GM21526 (cell line): Measurements from ENCODE around the gene PDZD7.
"Not testable (repeated sequence)": the region's sequence is repeated elsewhere in the genome, so short reads cannot be mapped to it uniquely, and the experiment has no call there.

Source experiments
- ATAC-seq: cut with Tn5 transposase; IDR thresholded peaks from one replicate; pipeline ENCODE4 v1.9.1; 2021; ENCODE audit warnings: moderate library complexity; ENCODE audit not compliant: unreplicated experiment, low FRiP score

PDZD7 gene

DNA sequence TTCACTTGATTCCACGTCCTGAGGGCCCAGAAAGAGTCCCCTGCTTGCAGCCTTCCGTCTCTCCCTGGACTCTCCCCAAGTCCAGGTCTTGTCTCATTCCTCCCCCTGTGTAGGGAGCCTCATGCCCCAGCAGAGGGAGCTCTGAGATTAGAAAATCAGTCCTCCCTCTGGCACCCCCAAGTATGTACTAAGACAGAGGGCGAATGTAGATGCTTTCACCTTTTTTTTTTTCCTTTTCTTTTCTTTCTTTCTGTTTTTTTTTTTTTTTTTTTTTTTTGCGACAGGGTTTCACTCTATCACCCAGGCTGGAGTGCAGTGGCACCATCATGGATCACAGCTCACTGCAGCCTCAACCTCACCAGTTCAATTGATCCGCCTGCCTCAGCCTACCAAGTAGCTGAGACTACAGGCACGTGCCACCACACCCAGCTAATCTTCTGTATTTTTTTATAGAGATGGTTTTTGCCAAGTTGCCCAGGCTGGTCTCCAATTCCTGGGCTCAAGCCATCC, 10.4 kb upstream of the PDZD7 start:
- ATAC-seq: peak; percentile 60

DNA sequence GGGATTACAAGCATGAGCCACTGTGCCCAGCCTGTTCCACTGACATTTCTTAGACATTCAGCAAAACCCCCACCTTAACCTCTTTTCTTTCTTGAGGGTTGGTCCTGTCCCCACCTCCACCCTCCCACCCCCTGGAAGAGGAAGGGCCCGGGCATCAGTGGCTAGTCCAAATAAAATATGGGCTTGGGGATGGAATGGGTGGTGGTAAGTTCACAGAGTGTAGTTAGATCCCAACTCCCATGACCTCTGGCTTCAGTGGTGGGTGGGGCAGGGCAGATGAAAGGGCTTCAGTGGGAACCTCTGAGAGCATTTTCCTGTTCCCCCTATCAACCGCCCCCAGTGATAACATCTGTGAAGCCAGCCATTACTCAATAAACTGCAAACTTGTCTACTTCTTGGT, 9.9 kb upstream of the PDZD7 start:
- ATAC-seq: no peak

DNA sequence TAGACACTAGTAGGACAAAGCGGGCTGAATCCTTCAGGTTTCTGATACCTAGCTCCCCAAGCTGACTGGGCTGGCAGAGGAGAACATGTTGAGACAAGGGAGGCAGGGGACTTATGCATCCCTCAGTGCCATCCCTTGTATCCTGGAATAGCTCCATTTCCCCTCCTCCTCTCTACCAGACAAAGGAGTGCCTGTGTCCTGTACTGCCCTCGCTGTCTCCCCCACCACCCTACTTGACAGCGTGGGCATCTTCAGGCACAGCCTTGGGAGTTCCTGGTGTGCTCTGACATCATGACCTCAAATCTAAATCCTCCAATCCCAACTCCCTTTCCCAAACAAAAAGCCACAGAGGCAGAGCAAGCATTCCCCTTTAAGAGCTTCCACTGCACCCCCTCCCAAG, 9.1 kb upstream of the PDZD7 start:
- ATAC-seq: no peak

DNA sequence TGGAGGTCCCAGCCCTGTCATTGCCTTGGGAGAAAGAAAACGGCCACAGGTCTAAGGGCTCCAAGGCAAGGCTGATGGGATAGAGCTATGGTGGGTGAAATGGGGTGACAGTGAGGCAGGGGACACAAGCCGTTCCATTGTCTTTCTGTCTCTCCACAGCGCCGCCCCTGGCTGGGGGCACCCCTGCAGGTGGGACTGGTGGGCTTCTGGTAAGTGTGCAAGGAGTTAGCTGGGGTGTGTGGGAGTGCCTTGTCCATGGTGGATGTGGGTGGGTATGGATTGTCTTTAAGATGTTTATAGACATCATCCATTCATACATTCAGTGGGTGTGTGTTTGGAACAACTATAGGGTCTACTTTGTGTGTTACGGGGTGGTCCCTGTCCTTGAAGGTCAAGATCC, 7.6 kb upstream of the PDZD7 start:
- no peak for ATAC-seq

DNA sequence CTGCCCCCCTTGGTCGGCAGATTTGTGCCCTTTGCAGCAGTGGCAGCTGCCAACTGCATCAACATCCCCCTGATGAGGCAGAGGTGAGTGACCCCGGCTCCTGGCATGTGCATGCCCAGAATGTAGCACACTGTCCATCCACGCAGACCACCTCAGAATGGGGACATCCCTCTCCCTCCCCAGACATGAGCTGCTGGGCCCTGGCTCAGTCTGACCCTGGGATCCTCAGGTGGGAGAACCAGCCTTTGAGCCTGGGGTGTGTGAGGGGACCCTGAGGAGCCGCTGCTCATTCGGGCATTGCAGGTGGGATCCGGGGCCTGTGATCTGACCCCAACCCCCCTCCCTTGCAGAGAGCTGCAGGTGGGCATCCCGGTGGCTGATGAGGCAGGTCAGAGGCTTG, 5.8 kb upstream of the PDZD7 start:
- ATAC-seq: no peak

DNA sequence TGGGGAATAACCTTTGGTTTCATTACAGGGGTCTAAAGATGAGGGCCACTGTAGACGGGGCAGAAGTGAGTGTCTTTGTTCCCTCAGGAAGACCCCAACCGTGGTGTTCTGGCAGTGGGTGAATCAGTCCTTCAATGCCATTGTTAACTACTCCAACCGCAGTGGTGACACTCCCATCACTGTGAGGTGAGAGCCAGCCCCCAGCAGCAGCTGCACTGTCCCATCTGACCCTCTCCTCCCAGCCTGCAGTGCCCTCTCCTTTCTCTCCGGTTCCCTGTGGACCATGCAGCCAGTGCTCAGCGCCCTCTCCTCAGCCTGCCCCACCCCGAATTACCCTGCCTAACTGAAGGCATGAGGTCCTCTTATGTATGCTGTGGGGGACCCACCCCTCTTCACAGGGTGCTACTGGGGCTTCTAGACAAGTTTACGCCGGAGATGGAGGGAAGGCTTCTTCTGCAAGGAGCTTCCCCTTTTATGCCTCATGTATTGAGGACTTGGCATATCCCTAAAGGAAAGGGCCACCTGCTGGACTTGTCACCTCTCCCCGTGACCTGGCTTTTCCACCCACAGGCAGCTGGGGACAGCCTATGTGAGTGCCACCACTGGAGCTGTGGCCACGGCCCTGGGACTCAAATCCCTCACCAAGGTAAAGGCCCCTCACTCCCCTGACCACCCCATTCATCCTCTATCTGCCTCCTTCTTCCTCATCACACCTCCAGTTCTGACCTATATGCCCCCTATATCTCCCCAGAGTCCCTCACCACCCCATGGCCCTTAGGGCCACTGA, 5.2 kb upstream of the PDZD7 start:
- no peak for ATAC-seq

DNA sequence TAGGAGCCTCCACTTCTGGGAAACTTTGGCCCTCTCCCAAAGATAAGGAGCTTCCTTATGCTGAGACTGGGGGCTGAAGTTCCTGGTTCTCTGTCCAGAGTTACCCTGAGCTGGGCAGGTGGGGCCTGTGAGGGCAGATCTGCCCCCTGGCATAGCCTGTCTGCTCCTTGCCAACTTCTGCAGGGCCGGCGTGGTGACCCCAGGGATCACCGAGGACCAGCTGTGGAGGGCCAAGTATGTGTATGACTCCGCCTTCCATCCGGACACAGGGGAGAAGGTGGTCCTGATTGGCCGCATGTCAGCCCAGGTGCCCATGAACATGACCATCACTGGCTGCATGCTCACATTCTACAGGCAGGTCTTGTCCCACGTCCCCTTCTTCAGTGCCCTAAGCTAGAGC, 4.4 kb upstream of the PDZD7 start:
- ATAC-seq: no peak

DNA sequence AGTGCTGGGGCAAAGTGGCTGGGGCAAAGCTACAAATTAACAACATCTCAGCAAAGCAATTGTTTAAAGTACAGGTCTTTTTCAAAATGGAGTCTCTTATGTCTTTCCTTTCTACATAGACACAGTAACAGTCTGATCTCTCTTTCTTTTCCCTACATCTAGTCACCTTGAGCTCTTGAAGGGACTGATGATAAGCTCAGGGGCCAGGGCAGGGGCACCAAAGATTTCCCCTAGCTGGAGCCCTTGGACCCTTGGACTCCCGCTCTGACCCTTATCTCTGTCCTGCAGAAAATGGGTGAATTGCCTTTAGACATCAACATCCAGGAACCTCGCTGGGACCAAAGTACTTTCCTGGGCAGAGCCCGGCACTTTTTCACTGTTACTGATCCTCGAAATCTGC, 3.5 kb upstream of the PDZD7 start:
- ATAC-seq: not testable (repeated sequence)

DNA sequence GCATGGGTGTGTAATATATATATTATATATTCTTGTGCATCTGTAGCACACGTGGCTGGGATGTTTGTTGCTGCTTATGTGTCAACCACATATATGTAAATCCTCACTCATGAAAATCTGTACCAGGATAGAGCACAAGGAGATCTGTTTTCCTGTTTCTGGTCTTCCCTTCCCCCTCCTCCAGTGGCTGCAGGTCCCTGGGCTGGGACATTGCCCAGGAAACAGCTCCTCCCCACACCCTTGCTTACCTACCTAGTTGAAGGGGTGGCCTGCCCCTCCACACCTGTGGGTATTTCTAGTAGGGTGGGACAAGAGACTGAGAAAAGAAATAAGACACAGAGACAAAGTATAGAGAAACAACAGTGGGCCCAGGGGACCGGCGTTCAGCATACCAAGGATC, 2.3 kb upstream of the PDZD7 start:
- no peak for ATAC-seq

DNA sequence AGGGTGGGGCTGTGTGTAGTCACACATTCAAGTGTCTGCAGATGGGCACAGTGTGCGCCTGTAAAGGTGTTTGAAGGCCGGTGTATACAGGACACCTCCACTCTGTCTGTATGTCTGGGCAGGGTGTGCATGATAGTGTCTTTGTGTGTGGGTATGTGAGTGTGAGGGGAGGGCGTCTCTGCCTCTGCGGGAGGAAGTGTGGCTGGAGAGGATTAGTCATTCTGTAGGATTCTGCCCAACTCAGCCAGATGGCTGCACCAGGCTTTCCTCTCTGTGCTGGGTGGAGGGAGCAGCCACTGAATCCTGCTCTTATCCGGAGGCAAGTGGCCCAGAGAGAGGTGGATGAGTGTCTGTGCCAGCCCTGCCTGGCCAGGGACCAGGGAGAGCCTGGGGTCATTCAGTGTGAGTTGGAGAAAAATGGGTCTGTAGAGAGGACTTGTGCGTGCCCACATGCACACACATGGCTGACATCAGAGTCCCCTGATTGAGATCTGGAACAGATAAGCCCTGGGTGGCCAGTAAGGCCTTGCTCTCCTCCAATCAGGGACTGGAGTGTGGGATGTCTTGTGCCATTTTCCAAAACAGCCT, 1.8 kb upstream of the PDZD7 start:
- ATAC-seq: no peak

DNA sequence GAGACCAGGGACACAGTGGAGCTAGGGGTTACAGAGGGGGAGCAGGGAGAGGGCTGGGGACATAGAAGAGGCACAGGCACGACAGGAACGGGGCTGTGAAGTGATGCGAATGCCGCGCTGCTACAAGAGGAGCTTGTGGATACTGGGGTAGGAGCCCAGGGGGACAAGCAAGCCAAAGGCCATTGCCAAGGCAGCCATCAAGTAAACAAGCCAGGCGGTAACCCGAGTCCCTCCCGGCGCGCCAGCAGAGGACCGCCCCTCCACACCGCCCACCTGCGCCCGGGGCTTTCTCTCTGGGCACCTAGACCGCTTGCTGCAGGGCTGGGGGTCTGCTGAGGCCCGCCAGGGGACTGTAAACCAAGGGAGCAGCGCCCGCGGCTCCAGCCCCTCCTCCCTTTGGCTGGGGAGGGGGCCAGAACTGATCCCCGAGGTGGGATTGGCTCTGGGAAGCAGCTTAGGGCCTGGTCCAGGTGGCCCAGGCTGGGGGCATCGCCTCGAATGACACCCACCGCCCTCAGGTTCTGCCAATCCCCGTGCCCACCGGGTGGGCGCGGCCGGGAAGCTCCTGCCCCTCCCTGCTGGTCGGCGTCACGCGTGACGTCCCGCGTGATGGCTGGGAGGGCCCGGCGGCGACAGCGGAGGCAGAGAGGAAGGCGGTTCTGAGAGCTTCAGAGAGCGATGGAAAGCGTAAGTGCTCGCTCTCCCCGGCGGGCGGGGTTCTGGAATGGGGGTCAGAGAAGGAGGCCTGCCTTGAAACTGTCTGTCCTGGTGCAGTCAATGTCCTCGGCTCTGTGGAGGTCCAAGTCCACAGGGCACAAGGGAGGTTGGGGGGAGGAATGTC, 1.1 kb upstream of the PDZD7 start:
- no peak for ATAC-seq

DNA sequence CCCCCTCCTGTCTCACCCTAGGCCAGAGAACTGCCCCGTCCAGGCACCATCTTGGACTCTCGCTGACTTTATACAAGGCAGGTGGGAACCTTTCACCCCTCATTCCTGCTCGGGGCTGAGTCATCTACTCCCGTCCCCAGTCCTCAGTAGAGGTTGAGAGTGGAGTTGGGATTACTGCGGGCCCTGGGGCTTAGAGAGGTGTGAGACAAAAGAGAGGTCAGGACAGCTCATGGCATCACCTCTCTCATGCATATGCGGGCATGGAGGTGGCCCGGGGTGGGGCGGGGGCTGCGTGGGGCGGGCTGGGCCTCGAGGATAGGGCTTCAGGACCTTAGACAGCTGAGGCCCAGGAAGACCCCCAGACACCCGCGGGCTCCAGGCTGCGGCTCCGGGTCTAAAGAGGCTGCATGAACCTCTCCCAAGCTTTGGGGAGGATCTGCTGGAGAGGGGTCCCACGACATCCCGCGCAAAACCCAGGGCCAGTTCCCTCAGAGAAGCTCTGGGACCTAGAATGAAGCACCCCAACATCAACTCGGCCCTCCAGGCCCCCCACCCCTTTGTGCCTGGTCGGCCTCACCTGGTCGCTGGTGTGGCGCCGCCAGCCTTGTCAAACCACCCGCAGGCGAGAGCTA, 317 bp downstream of the PDZD7 start:
- ATAC-seq: no peak

DNA sequence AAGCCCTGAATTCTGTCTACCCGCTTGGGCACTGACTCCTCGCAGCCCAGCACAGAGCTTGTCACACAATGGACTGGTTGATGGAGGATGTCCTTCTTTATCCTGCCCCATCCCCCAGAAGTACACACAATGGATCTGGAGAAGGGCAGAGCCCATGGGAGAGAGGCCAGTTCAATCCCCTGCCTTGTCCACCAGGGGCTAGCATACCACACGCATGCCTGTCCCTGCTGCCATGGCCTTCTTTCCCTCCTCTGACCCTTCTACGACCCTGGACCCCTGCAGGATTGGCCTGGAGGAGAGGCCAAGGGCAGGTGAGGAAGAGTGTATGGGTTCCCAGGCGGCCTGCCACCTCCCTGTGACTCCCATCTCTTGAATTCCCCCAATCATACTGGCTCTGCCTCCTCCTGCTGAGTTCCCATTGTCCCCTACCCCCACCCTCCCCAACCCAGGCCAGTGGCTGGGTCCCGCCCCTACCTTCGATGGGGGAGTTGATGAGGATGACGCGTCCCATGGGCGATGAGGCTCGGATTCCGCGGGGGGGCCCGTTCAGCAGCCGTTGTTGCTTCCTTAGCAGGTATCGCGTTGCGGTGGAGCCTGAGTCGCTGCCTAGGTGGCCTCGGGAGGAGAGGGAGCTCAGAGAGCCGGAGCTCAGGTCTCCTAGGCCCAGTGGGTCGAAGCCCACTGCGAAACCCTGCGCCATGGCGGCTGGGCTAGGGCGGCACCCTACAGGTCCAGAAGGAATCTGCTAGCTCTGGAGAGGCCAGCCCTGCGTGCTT, 1.2 kb downstream of the PDZD7 start:
- no peak for ATAC-seq

DNA sequence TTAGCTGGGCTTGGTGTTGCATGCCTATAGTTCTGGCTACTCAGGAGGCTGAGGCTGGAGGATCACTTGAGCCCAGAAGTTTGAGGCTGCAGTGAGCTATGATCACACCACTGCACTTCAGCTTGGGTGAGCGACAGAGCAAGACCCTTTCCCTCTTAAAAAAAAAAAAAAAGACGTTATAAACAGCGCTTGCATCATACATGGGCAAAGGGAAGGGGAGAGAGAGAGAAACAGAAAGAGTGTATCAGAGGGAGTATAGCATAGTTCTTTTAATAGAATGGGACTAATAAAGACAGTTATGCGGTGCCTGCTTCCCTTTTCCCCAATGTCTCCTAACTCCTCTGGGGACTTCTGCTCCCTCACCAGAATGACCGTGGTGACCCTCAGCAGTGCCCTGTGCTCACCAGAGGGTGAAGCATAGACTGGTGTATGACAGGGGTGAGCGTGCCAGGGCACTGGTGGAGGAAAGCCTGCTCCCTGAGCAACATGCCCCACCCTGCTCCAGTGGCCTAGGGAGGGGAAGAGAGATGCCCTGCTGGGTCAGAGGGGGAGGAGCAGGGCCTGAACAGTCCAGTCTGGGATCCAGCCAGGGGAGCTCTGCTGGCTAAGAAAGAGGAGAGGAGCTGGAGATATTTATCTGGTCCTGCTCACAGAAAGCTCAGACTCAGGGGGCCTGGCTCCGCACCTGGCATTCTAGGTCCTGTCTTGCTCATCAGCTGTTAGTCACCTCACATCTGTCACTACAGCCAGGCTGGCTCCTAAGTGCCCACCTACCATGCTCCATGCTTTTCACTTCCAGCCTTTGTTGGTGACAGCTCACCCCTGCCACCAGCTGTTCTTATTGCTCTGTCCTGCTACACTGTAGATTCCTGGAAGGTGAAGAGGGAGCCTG, 2.2 kb downstream of the PDZD7 start:
- ATAC-seq: no peak

DNA sequence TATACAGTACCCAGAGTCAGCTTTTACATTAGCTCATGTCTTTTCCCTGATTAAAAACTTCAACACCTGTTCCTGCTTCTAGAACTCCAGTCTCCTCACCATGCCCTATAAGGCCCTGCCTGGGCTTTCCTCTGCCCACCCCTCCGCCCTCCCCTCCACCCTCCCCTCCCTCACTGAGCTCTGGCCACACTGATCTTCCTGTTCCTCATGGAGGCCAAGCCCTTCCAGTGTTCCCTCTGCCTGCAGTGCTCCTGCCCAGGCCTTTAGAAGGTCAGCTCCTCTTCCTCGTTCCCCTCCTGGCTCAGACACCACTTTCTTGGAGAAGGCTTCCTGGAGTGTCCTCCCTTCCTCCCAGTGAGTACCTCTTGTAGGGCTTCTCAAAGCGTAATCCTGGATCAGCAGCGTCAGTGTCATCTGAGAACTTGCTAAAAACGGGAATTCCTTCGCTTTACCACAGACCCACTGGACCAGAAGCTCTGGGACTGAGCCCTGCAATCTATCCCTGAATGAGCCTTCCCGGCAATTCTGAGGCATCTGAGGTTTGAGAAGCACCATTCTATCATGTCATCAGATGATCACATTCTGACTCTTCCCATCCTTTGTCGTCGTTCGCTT, 3.7 kb downstream of the PDZD7 start:
- ATAC-seq: no peak

DNA sequence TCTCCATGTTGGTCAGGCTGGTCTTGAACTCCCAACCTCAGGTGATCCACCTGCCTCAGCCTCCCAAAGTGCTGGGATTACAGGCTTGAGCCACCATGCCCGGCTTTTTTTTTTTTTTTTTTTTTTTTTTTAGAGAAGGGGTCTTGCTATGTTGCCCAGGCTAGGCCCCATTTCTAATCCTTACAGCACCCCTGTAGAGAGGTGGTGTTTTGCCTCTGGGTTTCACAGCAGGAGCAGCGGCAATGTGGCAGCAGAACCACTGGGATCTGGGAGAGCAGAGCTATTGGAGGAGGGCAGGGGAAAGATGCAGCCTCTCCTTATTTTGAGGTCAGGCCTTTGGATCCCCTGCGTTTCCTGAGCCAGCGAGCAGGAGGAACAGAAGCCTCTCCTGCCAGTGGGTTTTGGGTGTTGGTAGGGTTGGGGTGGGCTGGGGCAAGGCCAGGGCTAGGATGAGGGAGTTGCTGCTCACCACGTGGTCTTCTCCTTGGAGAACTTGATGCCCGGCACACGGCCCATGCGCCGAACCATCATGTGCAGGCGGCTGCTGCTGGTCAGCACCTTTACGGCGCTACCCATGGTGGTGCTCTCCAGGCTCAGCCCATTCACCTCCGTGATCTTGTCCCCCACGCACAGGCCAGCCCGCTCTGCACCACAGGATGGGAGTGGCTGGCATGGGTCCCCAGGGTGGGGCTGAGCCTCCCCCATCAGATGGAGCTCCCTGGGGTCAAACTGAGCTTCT, 7.8 kb downstream of the PDZD7 start:
- ATAC-seq: no peak

DNA sequence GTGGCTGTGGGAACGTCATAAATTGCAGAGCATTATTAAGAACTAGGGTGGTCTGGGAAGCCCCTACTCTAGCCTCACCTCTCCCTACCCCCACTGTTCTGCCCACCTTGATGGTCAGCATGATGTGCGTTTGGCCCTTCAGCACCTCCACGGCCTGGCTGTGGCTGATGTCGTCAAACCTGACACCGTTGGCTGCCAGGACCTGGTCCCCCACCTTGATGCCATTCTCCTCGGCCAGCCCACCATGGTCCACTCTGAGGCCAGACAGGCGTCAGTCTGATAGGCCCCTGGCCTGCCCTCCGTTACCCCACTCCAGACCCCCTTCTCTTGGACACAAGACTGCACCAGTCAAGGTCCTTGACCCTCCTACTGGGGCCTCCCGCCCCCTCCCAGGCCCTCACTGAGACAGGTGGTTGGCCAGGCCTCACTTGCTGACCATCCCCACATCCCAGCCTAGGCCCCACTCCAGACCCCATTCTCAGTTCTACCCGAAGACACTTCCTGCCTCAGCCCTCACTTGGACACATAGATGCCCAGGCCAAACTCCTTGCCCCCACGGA, 9.2 kb downstream of the PDZD7 start:
- no peak for ATAC-seq

DNA sequence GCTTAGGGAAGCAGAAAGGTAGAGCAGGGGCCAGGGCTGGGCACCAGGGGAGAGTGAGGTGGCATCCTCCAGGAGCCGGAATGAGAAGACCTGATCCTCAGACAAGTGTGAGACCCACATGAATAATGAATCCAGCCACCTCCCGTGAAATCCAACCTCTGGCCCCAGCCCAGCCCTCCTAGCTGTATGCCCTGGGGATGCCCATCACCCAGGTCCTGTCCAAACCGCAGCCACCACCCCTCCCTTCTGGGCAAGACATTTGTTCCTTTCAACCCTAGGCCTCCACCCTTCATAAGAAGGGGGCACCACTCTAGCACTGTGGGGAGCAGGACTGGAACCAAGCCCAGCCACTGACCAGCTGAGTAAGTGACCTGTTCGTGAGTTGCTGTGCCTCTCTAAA, 9.7 kb downstream of the PDZD7 start:
- ATAC-seq: no peak
